Activated B cell treated with CpG ODN at 0.5 μM for 24 hours (primary cell): ENCODE measurements around the gene ZNF281. TPM values are rescaled to one million over a fixed set of nuclear protein-coding genes. Genes with fewer than 3 reads are reported as not detected.

Source experiments
- ATAC-seq: fragments of 200-7000 bp; cut with Tn5 transposase; one replicate; pipeline ENCODE4 v1.10.0; 2021; ENCODE audit warnings: low read depth, mild to moderate bottlenecking, moderate library complexity
- CTCF ChIA-PET: fragments of 350-600 bp; sonication (Branson Sonifier 250); formaldehyde crosslinking; loops from one replicate; lab custom pipeline; 2021; ENCODE audit warnings: antibody characterized with exemption; lab: Charles Lee
- POLR2A ChIA-PET: fragments of 350-600 bp; sonication (Branson Sonifier 250); formaldehyde crosslinking; loops from one replicate; lab custom pipeline; 2021; ENCODE audit warnings: antibody characterized with exemption; lab: Charles Lee
- DNase-seq: peaks from one replicate; pipeline ENCODE4 v3.0.0; 2022
- H3K27ac Mint-ChIP-seq: one replicate; pipeline ENCODE4 v1.8.0; 2020; ENCODE audit warnings: mixed read lengths
- H3K27me3 Mint-ChIP-seq: one replicate; pipeline ENCODE4 v1.8.0; 2021; ENCODE audit warnings: mixed read lengths
- H3K36me3 Mint-ChIP-seq: one replicate; pipeline ENCODE4 v1.8.0; 2021; ENCODE audit warnings: low read depth, mixed read lengths
- H3K4me1 Mint-ChIP-seq: one replicate; pipeline ENCODE4 v1.8.0; 2021; ENCODE audit warnings: mixed read lengths
- H3K4me3 Mint-ChIP-seq: one replicate; pipeline ENCODE4 v1.8.0; 2020; ENCODE audit warnings: mild to moderate bottlenecking, mixed read lengths
- H3K9me3 Mint-ChIP-seq: one replicate; pipeline ENCODE4 v1.8.0; 2020; ENCODE audit warnings: mixed read lengths
- intact Hi-C: fragments of 100-400 bp; cut with micrococcal nuclease; formaldehyde crosslinking; loops from one replicate; pipeline ENCODE4 v1.15.1; 2024
- total RNA-seq: library from RNA; stranded (reverse); gene quantifications from 2 replicates; pipeline ENCODE4 v1.2.3, GENCODE V29; 2022
- TF ChIP-seq, protein P1 (sequence below): fragments of 200-600 bp; IDR thresholded peaks from one replicate; pipeline ENCODE4 v1.8.0; 2022; ENCODE audit warnings: antibody characterized with exemption, mild to moderate bottlenecking

ZNF281 gene
- total RNA-seq, 1 donor from 2014 or later: 31.2 TPM

DNA sequence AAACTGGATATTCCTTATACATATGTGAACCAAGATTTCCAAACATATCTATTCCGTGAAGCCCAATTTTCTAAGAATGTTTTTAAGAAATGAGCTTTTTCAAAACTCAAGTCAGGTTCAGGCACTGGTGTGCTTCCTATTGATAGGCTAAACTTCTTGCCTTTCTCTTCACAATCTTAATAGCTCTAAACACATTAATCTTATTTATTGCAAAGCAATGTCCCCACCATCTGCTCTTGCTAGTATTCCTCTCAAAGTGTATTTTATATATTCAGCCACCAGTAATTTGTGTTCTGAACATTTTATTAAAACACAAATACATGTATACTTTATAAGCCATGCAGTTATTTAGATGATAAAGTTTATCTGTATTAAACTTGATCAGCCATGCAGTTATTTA, 11.5 kb downstream of the ZNF281 start:
- ATAC-seq: no peak
- TF ChIP-seq, protein P1, sequence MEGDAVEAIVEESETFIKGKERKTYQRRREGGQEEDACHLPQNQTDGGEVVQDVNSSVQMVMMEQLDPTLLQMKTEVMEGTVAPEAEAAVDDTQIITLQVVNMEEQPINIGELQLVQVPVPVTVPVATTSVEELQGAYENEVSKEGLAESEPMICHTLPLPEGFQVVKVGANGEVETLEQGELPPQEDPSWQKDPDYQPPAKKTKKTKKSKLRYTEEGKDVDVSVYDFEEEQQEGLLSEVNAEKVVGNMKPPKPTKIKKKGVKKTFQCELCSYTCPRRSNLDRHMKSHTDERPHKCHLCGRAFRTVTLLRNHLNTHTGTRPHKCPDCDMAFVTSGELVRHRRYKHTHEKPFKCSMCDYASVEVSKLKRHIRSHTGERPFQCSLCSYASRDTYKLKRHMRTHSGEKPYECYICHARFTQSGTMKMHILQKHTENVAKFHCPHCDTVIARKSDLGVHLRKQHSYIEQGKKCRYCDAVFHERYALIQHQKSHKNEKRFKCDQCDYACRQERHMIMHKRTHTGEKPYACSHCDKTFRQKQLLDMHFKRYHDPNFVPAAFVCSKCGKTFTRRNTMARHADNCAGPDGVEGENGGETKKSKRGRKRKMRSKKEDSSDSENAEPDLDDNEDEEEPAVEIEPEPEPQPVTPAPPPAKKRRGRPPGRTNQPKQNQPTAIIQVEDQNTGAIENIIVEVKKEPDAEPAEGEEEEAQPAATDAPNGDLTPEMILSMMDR: no peak
- Mint-ChIP-seq H3K4me3 (no peak overlapping the region), H3K36me3 (peaks cover 26% of the 10 kb centered on the region), H3K27ac (no peak overlapping the region), H3K9me3 (no peaks in the 10 kb centered on the region), H3K4me1 (peaks cover 3% of the 10 kb centered on the region), H3K27me3 (no peaks in the 10 kb centered on the region)
- POLR2A ChIA-PET: interaction anchor here (0.7 kb wide), 1 partner anchor 84 kb away, joined by 5 read pairs; no protein-coding TSS in a partner anchor
- no peak for DNase-seq
- intact Hi-C loops: no loop called here
- CTCF ChIA-PET: no interaction called here

DNA sequence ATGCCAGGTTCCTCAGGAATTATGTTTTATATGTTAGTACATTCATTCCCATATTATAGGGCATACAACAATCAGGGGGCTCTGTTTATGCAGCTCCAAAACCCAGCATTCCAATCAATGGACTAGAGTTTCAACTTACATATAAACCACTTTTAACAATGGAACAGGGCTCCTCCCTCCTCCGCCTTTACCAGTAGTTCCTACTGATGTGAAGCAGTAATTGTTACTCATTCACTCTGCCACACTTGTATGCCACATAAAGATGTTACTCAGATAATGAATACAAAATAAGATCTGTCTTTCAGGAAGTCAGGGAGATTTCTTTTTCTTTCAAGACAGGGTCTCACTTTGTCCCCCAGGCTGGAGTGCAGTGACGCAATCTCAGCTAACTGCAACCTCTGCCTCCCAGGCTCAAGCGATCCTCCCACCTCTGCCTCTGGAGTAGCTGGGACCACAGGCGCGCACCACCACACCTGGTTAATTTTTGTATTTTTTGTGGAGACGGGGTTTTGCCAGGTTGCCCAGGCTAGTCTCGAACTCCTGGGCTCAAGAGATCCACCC, 17.1 kb downstream of the ZNF281 start:
- ChIA-PET CTCF (no interaction called here), POLR2A (interaction anchor here (0.6 kb wide), 1 partner anchor 514 kb away, joined by 3 read pairs; no protein-coding TSS in a partner anchor)
- Mint-ChIP-seq H3K27ac (no peak overlapping the region), H3K36me3 (peaks cover 2% of the 10 kb centered on the region), H3K4me3 (no peak overlapping the region), H3K4me1 (no peaks in the 10 kb centered on the region), H3K27me3 (no peaks in the 10 kb centered on the region), H3K9me3 (no peaks in the 10 kb centered on the region)
- intact Hi-C loops: no loop called here
- TF ChIP-seq, protein P1: no peak
- no peak for DNase-seq
- ATAC-seq: no peak

DNA sequence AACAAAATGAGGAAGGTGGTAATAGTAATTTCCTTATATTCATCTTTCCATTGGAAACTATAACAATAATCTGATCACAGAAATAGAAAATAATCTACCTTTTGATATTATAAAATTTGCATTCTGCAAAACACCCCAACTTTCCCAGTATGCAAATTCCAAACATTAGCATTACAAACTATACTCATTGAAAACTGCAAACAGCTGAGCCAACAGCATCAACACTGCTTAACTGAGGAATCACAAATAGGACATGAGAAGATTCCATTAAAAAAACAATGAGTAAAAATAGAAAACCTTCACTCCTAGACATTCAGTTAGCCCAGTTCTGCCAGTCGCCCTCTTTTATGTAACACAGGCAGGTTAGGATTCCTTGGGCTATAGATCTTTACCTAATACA, 18.1 kb downstream of the ZNF281 start:
- CTCF ChIA-PET: no interaction called here
- intact Hi-C loops: no loop called here
- POLR2A ChIA-PET: no interaction called here
- no peaks in the 10 kb centered on the region for H3K36me3 Mint-ChIP-seq
- DNase-seq (no peak), ATAC-seq (no peak)
- no peaks in the 10 kb centered on the region for H3K4me1 Mint-ChIP-seq
- H3K27ac Mint-ChIP-seq: no peak overlapping the region
- TF ChIP-seq, protein P1: no peak
- H3K9me3 Mint-ChIP-seq: no peaks in the 10 kb centered on the region
- no peaks in the 10 kb centered on the region for H3K27me3 Mint-ChIP-seq
- H3K4me3 Mint-ChIP-seq: no peak overlapping the region

DNA sequence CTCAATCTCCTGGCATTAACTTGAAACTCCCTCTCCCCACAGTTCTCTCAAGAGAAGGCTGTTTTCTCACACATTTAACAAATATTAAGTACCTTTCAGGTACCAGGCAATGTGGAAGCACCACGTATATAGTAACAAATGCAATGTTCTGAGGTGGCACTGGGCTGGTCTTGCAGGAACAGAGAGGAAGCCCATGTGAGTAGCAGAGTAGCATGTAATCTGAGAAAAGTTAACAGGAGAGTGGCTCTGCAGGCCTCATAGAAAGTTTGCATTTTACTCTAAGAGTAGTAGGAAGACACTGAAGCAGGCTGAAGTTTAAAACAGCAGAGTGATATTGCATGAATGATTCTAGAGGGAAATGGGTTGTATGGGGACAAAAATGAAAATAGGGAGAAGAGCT, 21.0 kb downstream of the ZNF281 start:
- Mint-ChIP-seq H3K27me3 (no peaks in the 10 kb centered on the region), H3K36me3 (no peaks in the 10 kb centered on the region), H3K4me1 (peaks cover 12% of the 10 kb centered on the region), H3K9me3 (no peaks in the 10 kb centered on the region), H3K27ac (no peak overlapping the region), H3K4me3 (no peak overlapping the region)
- ATAC-seq (no peak), DNase-seq (no peak)
- POLR2A ChIA-PET: no interaction called here
- TF ChIP-seq, protein P1: no peak
- CTCF ChIA-PET: no interaction called here
- intact Hi-C loops: no loop called here

DNA sequence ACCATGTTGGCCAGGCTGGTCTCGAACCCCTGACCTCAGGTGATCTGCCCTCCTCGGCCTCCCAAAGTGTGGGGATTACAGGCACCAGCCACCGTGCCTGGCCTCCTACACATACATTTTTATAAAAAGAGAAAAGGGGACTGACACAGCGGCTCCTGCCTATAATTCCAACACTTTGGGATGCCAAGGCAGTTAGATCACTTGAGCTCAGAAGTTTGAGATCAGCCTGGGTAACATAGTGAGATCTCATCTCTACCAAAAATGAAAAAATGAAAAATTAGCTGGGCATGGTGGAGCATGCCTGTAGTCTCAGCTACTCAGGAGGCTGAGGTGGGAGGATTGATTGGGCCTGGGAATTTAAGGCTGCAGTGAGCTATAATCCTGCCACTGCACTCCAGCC, 23.4 kb downstream of the ZNF281 start:
- TF ChIP-seq, protein P1: no peak
- Mint-ChIP-seq H3K27ac (no peak overlapping the region), H3K27me3 (no peaks in the 10 kb centered on the region), H3K4me3 (no peak overlapping the region), H3K4me1 (peaks cover 14% of the 10 kb centered on the region), H3K9me3 (no peaks in the 10 kb centered on the region), H3K36me3 (no peaks in the 10 kb centered on the region)
- intact Hi-C loops: no loop called here
- DNase-seq (no peak), ATAC-seq (no peak)
- ChIA-PET POLR2A (interaction anchor here (0.6 kb wide), 2 partner anchors 49 to 221 kb away, joined by 3 read pairs; no protein-coding TSS in a partner anchor), CTCF (no interaction called here)
